Measurements from ENCODE around the gene THRA. TPM values are rescaled to one million over a fixed set of nuclear protein-coding genes. Genes with fewer than 3 reads are reported as not detected.

THRA gene
- total and polyA plus RNA-seq, 9 of the 15 experiments (the other 6 are each of a cell fraction or from before 2014, with no cell fraction given), result 0.34 to 23.4 (median 12.7) TPM

DNA sequence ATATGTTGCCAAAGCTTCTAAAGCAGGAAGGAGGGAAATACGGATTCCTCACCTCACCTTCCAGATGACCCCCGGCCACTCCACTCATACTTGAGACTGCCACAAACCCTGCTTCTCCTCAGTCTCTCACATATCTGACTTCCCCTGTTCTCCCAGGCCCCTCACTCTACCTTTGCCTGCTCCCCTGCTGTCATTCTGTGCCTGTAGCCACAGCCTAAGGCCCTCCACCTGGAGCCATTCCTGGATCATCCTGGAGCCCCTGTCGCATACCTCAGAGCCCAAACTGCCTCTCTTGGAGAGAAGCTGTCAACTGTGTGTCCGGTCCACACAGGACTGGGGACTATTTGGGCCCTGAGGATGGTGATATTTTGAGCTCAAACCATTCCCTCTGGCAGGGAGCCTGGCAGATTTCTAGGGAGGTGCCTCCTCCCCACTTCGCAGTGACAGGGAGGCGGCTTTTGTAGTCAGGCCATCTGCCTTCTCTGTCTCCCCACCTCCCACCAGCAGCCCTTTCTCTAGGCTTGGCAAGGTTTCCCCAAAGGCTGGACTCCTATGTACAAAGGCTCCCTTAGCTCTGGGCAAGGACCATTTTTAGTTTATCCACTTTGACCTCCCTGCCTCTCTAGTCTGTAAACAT lies 6.3 kb upstream of the THRA start:
- Histone ChIP-seq H3K4me1 (replicated peaks in 1 of 2; ENCODE audit: control insufficient read depth in 2 of 2, insufficient read depth in 2 of 2, low read length in 2 of 2) (peaks cover 3 to 12% of the 10 kb centered on the region in 2 experiments; a peak in 4 of 5 replicates), H3K4me3 (no peak overlapping the region), H3K27me3 (ENCODE audit: control insufficient read depth in 2 of 2, insufficient read depth in 2 of 2, low read length in 2 of 2) (no peaks in the 10 kb centered on the region), H3K79me2 (ENCODE audit: control insufficient read depth, insufficient read depth, low read length) (peaks cover 18% of the 10 kb centered on the region), H3K9me1 (ENCODE audit: control insufficient read depth, insufficient read depth, low read length) (no peaks in the 10 kb centered on the region), H3K27ac (ENCODE audit: extremely low read depth, low read depth, low read length) (no peak overlapping the region), H4K20me1 (replicated peaks; ENCODE audit: control insufficient read depth, insufficient read depth, low read length) (no peaks in the 10 kb centered on the region), H3K4me2 (ENCODE audit: insufficient read depth, low read length) (no peak overlapping the region), H3K36me3 (ENCODE audit: control insufficient read depth, insufficient read depth, low read length) (peaks cover 20% of the 10 kb centered on the region), H3K9me3 (replicated peaks; ENCODE audit: control insufficient read depth, insufficient read depth, low read depth, low read length) (no peaks in the 10 kb centered on the region), H2AFZ (ENCODE audit: low read depth, low read length) (peak overlapping the region; percentile 56), H3K9ac (ENCODE audit: insufficient read depth in 1 of 2, low read depth in 2 of 2, low read length in 2 of 2) (peak overlapping the region in 1 of 2 experiments; percentile 17; a peak in 1 of 4 replicates)
- BruUV-seq (replicated peaks), result no TSS peak
- ChIA-PET CTCF (ENCODE audit: low intra/inter-chr PET ratio) (no interaction called here), POLR2A (interaction anchor here (0.6 to 1.6 kb wide), 3 partner anchors 9 to 17 kb away, joined by 3 read pairs; no protein-coding TSS in a partner anchor)
- intact Hi-C loops (cut with micrococcal nuclease), result no loop called here
- DNase-seq (ENCODE audit: extremely low read depth in 1 of 4, low spot score in 3 of 4) (no peak), ATAC-seq (no peak), FAIRE-seq (no peak)
- in situ Hi-C loops (cut with MboI), result no loop called here
- 64% methylated on average over 6 of the region's 6 CpGs for WGBS (ENCODE audit: insufficient coverage, low coverage, missing lambda C conversion rate)
- no peak for TF ChIP-seq SRSF1 (IDR thresholded peaks at IDR 0.05; ENCODE audit: low read depth, low read length)
- TF ChIP-seq, protein P1, sequence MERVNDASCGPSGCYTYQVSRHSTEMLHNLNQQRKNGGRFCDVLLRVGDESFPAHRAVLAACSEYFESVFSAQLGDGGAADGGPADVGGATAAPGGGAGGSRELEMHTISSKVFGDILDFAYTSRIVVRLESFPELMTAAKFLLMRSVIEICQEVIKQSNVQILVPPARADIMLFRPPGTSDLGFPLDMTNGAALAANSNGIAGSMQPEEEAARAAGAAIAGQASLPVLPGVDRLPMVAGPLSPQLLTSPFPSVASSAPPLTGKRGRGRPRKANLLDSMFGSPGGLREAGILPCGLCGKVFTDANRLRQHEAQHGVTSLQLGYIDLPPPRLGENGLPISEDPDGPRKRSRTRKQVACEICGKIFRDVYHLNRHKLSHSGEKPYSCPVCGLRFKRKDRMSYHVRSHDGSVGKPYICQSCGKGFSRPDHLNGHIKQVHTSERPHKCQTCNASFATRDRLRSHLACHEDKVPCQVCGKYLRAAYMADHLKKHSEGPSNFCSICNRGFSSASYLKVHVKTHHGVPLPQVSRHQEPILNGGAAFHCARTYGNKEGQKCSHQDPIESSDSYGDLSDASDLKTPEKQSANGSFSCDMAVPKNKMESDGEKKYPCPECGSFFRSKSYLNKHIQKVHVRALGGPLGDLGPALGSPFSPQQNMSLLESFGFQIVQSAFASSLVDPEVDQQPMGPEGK (CRISPR knock-in tag; IDR thresholded peaks at IDR 0.05; ENCODE audit: borderline replicate concordance), result no peak
- no peak for TF ChIP-seq SIRT6 (IDR thresholded peaks at IDR 0.05; ENCODE audit: low read depth, low read length)
- TF ChIP-seq, protein P2, sequence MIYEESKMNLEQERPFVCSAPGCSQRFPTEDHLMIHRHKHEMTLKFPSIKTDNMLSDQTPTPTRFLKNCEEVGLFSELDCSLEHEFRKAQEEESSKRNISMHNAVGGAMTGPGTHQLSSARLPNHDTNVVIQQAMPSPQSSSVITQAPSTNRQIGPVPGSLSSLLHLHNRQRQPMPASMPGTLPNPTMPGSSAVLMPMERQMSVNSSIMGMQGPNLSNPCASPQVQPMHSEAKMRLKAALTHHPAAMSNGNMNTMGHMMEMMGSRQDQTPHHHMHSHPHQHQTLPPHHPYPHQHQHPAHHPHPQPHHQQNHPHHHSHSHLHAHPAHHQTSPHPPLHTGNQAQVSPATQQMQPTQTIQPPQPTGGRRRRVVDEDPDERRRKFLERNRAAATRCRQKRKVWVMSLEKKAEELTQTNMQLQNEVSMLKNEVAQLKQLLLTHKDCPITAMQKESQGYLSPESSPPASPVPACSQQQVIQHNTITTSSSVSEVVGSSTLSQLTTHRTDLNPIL (CRISPR knock-in tag; IDR thresholded peaks at IDR 0.05), result no peak
- no peak for TF ChIP-seq NELFE (IDR thresholded peaks at IDR 0.05; ENCODE audit: insufficient read depth, insufficient read length)
- TF ChIP-seq ARID2 (IDR thresholded peaks at IDR 0.05), result no peak
- TF ChIP-seq CBFA2T3 (IDR thresholded peaks at IDR 0.05), result no peak
- TF ChIP-seq TSC22D4 (tag; IDR thresholded peaks at IDR 0.05), result no peak
- no peak for TF ChIP-seq ZC3H4 (CRISPR knock-in tag; IDR thresholded peaks at IDR 0.05; ENCODE audit: borderline replicate concordance)
- no peak for TF ChIP-seq ZNF695 (CRISPR knock-in tag; IDR thresholded peaks at IDR 0.05)
- no peak for TF ChIP-seq FOXM1 (IDR thresholded peaks at IDR 0.05; ENCODE audit: low read depth)
- TF ChIP-seq FOXM1 (CRISPR knock-in tag; IDR thresholded peaks at IDR 0.05; ENCODE audit: low read depth), result no peak
- TF ChIP-seq, protein P3, sequence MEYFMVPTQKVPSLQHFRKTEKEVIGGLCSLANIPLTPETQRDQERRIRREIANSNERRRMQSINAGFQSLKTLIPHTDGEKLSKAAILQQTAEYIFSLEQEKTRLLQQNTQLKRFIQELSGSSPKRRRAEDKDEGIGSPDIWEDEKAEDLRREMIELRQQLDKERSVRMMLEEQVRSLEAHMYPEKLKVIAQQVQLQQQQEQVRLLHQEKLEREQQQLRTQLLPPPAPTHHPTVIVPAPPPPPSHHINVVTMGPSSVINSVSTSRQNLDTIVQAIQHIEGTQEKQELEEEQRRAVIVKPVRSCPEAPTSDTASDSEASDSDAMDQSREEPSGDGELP (CRISPR knock-in tag; IDR thresholded peaks at IDR 0.05; ENCODE audit: borderline replicate concordance), result no peak
- TF ChIP-seq COPS2 (conservative IDR thresholded peaks at IDR 0.05), result no peak
- no peak for TF ChIP-seq NUFIP1 (IDR thresholded peaks at IDR 0.05; ENCODE audit: partially characterized antibody)
- no peak for TF ChIP-seq MED1 (CRISPR knock-in tag; IDR thresholded peaks at IDR 0.05; ENCODE audit: borderline replicate concordance)
- TF ChIP-seq ZNF668 (CRISPR knock-in tag; IDR thresholded peaks at IDR 0.05), result no peak
- TF ChIP-seq, protein P4, sequence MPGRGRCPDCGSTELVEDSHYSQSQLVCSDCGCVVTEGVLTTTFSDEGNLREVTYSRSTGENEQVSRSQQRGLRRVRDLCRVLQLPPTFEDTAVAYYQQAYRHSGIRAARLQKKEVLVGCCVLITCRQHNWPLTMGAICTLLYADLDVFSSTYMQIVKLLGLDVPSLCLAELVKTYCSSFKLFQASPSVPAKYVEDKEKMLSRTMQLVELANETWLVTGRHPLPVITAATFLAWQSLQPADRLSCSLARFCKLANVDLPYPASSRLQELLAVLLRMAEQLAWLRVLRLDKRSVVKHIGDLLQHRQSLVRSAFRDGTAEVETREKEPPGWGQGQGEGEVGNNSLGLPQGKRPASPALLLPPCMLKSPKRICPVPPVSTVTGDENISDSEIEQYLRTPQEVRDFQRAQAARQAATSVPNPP (IDR thresholded peaks at IDR 0.05; ENCODE audit: borderline replicate concordance, insufficient read depth, insufficient read length), result no peak
- no peak for TF ChIP-seq ZNF347 (CRISPR knock-in tag; IDR thresholded peaks at IDR 0.05; ENCODE audit: low read depth)

Data from K562 (cell line).